Stimulated activated CD8-positive, alpha-beta memory T cell treated with anti-CD3 and anti-CD28 coated beads, Interleukin-7, amount 100 ng/mL, for 1 hour (primary cell): ENCODE data around the gene FNDC3B.

Source experiments
- DNase-seq, 2 donors: peaks; one replicate each; pipeline ENCODE4 v3.0.0-alpha.2; 2020; ENCODE audit warnings: low read depth in 2 of 2

Gene FNDC3B

GRCh38 chr3:172054115-172054764, 14.9 kb downstream of the FNDC3B start:
- no peak for DNase-seq

GRCh38 chr3:172056416-172056815, 17.0 kb downstream of the FNDC3B start:
- DNase-seq: no peak

- DNase-seq: no peak
Observed at GRCh38 chr3:172057059-172057458, 17.7 kb downstream of the FNDC3B start.

GRCh38 chr3:172057624-172058327, 18.4 kb downstream of the FNDC3B start:
- no peak for DNase-seq

GRCh38 chr3:172059532-172059931, 20.2 kb downstream of the FNDC3B start:
- DNase-seq: no peak

- no peak for DNase-seq
Observed at GRCh38 chr3:172060234-172060633, 20.9 kb downstream of the FNDC3B start.

- no peak for DNase-seq
Observed at GRCh38 chr3:172061724-172062184, 22.4 kb downstream of the FNDC3B start.

- DNase-seq: no peak
Observed at GRCh38 chr3:172062761-172063160, 23.4 kb downstream of the FNDC3B start.

GRCh38 chr3:172063456-172064432, 24.4 kb downstream of the FNDC3B start:
- no peak for DNase-seq

GRCh38 chr3:172065527-172065926, 26.1 kb downstream of the FNDC3B start:
- DNase-seq: no peak

- DNase-seq: no peak
Observed at GRCh38 chr3:172065967-172066762, 26.8 kb downstream of the FNDC3B start.

- no peak for DNase-seq
Observed at GRCh38 chr3:172066880-172067796, 27.8 kb downstream of the FNDC3B start.

- DNase-seq: no peak
Observed at GRCh38 chr3:172067837-172068440, 28.6 kb downstream of the FNDC3B start.

- no peak for DNase-seq
Observed at GRCh38 chr3:172068977-172069376, 29.6 kb downstream of the FNDC3B start.

- DNase-seq: no peak
Observed at GRCh38 chr3:172069478-172069877, 30.1 kb downstream of the FNDC3B start.

GRCh38 chr3:172070269-172070668, 30.9 kb downstream of the FNDC3B start:
- no peak for DNase-seq

GRCh38 chr3:172070802-172071201, 31.4 kb downstream of the FNDC3B start:
- no peak for DNase-seq

- DNase-seq: no peak
Observed at GRCh38 chr3:172071780-172072330, 32.5 kb downstream of the FNDC3B start.

- no peak for DNase-seq
Observed at GRCh38 chr3:172072543-172072942, 33.2 kb downstream of the FNDC3B start.
